BE2C (cell line): ENCODE results near the gene SLC9A1.

ENCODE experiments used
- DNase-seq: peaks from one replicate; pipeline ENCODE4 v3.0.0-alpha.2; 2020
- H3K27me3 ChIP-seq: fragments of 250-450 bp; sonication (Bioruptor Pico); 2 replicates; pipeline ENCODE4 v1.5.1; 2020; ENCODE audit warnings: mild to moderate bottlenecking
- H3K36me3 ChIP-seq: fragments of 250-450 bp; sonication (Bioruptor Pico); 2 replicates; pipeline ENCODE4 v1.5.1; 2020; ENCODE audit warnings: mild to moderate bottlenecking
- H3K4me1 ChIP-seq: fragments of 250-450 bp; sonication (Bioruptor Pico); 2 replicates; pipeline ENCODE4 v1.5.1; 2020
- H3K4me3 ChIP-seq: 2 replicates; pipeline ENCODE4 v1.5.1; 2011; ENCODE audit warnings: low read depth, low read length
- H3K9me3 ChIP-seq: fragments of 250-450 bp; sonication (Bioruptor Pico); 2 replicates; pipeline ENCODE4 v1.5.1; 2020
- TF ChIP-seq, protein P1 (sequence below): IDR thresholded peaks from 2 replicates; pipeline ENCODE4 v1.5.1; 2012; ENCODE audit warnings: mild to moderate bottlenecking, low read depth, low read length

Gene SLC9A1

DNA sequence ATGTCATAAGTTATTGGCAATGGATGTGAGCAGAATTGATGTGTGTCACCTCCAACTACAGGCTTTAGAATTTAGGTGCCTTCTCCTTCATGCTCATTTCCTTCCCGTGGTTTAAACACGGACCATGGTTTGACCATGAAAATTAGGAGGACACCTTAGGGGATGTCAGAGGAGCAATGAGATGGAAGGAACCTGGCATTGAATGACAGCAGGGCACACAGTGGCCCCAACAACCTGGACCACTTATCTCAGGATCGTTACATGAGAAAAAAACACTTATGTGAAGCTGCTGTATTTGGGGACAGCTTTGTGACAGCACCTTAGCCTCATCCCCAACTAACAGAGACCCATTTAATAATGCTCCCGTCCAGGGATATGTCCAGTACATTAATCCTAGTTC lies 70.8 kb downstream of the SLC9A1 start:
- no peaks in the 10 kb centered on the region for H3K36me3 ChIP-seq

GRCh38 chr1:27077968-27078367 lies 77.0 kb downstream of the SLC9A1 start:
- Histone ChIP-seq H3K27me3 (no peaks in the 10 kb centered on the region), H3K36me3 (no peaks in the 10 kb centered on the region), H3K4me1 (no peaks in the 10 kb centered on the region), H3K9me3 (no peaks in the 10 kb centered on the region), H3K4me3 (no peak overlapping the region)
- DNase-seq: no peak
- TF ChIP-seq, protein P1, sequence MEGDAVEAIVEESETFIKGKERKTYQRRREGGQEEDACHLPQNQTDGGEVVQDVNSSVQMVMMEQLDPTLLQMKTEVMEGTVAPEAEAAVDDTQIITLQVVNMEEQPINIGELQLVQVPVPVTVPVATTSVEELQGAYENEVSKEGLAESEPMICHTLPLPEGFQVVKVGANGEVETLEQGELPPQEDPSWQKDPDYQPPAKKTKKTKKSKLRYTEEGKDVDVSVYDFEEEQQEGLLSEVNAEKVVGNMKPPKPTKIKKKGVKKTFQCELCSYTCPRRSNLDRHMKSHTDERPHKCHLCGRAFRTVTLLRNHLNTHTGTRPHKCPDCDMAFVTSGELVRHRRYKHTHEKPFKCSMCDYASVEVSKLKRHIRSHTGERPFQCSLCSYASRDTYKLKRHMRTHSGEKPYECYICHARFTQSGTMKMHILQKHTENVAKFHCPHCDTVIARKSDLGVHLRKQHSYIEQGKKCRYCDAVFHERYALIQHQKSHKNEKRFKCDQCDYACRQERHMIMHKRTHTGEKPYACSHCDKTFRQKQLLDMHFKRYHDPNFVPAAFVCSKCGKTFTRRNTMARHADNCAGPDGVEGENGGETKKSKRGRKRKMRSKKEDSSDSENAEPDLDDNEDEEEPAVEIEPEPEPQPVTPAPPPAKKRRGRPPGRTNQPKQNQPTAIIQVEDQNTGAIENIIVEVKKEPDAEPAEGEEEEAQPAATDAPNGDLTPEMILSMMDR: no peak

More for the DNA sequence above, 70.8 kb downstream of the SLC9A1 start:
- H3K27me3 ChIP-seq: no peaks in the 10 kb centered on the region
- no peaks in the 10 kb centered on the region for H3K9me3 ChIP-seq
- TF ChIP-seq, protein P1: no peak
- DNase-seq: no peak
- no peak overlapping the region for H3K4me3 ChIP-seq
- H3K4me1 ChIP-seq: no peaks in the 10 kb centered on the region

- Histone ChIP-seq H3K4me3 (no peak overlapping the region), H3K36me3 (no peaks in the 10 kb centered on the region), H3K9me3 (no peaks in the 10 kb centered on the region), H3K27me3 (no peaks in the 10 kb centered on the region), H3K4me1 (no peaks in the 10 kb centered on the region)
- TF ChIP-seq, protein P1: no peak
- no peak for DNase-seq
Measured at GRCh38 chr1:27076803-27077202, 78.1 kb downstream of the SLC9A1 start.

DNA sequence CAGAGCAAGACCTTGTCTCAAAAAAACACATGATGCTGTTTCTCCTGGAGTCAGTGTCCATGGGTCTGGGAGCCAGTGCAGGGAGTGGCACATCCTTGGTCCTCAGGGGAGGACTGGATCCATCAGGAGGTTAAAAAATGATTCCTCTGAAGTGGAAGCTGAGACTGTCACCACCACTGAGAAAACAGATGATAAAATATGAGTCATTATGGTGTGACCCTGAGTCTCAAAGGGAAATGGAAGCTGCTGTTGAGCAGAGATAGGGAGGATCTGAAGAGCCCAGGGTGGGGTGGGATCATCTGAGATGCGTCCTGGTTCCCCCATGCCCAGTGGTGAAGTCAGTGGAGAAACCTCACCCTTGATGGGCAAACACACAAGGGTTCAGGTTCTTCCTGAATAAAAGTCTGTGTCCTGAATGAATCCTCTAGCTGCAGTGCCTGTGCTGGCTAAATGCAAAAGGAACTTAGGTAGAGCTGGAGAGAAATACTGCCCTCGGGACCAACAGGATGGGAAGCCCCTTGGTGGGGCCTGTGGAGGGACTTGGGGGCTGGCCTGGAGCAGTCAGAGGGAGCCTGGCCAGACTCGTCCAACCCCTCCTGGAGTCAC lies 80.6 kb downstream of the SLC9A1 start:
- Histone ChIP-seq H3K4me3 (no peak overlapping the region), H3K27me3 (no peaks in the 10 kb centered on the region), H3K36me3 (no peaks in the 10 kb centered on the region), H3K9me3 (no peaks in the 10 kb centered on the region), H3K4me1 (no peaks in the 10 kb centered on the region; the same call in 1 of the 2 replicates)
- DNase-seq: no peak
- TF ChIP-seq, protein P1: no peak

DNA sequence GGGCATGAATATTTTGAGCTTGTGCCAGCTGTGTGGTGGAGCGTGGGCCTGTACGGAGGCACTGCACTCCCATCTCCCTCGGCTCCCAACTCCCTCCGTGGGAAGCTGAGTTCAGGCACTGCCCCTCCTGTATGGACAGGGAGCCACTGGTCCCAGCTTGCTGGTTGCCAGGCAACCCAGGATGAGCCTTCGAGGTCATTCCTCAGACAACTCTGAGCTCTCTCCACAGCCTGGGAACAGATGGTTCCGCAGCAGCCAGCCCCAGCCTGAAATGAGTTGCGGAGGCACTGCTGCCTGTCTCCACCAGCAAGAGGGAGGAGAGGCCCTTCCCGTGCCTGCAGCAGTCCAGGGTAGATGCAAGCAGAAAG lies 83.9 kb downstream of the SLC9A1 start:
- no peaks in the 10 kb centered on the region; the same call in 1 of the 2 replicates for H3K4me1 ChIP-seq
- no peak overlapping the region for H3K4me3 ChIP-seq
- TF ChIP-seq, protein P1: no peak
- no peaks in the 10 kb centered on the region for H3K27me3 ChIP-seq
- H3K9me3 ChIP-seq: no peaks in the 10 kb centered on the region
- H3K36me3 ChIP-seq: no peaks in the 10 kb centered on the region
- DNase-seq: peak; percentile 39

DNA sequence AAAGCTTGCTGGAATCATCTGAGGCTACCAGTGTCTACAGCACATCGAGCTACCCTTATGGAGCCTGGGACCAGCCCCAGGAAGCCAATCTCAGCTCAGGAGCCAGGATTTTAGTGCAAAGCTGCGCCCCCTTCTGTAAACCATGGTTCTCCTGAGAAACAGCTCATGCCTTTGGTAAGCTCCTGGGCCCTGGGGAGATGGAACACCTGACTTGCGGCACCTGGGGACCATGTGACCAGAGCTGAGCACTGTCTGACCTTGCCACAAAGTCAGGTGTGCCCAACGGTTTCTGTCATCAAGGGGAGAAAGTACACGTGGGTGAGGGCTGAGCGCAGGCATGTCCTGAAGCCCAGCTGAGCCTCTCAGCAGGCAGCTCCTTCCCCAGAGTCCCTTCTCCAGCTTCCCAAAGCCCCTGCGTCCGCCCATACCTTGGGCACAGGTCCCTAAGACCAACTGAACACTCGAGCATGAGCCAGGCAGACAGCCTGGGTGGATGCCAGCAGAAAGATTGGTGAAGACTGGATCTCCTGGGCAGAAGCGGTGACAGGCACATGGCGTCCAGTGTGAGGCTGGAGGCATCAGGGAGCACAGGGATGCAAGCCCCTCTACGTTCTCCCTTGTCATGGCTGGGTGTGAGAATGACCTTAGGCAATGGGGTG lies 84.4 kb downstream of the SLC9A1 start:
- H3K4me3 ChIP-seq: no peak overlapping the region
- peak; percentile 6 for DNase-seq
- H3K27me3 ChIP-seq: no peaks in the 10 kb centered on the region
- H3K4me1 ChIP-seq: no peaks in the 10 kb centered on the region; the same call in 1 of the 2 replicates
- no peaks in the 10 kb centered on the region for H3K9me3 ChIP-seq
- TF ChIP-seq, protein P1: no peak
- no peaks in the 10 kb centered on the region for H3K36me3 ChIP-seq
